Endothelial cell of umbilical vein (primary cell): ENCODE measurements around the gene CHMP4B.

Source experiments
- FOS ChIP-seq: IDR thresholded peaks from 2 replicates; pipeline ENCODE4 v1.6.1; 2011; ENCODE audit warnings: mild to moderate bottlenecking, low read length, moderate library complexity, borderline replicate concordance; ENCODE audit not compliant: insufficient read depth
- JUN ChIP-seq: IDR thresholded peaks from 2 replicates; pipeline ENCODE4 v1.6.1; 2011; ENCODE audit warnings: borderline replicate concordance, low read depth; ENCODE audit not compliant: insufficient read length, insufficient read depth
- MYC ChIP-seq: IDR thresholded peaks from one replicate; pipeline ENCODE4 v1.6.1; 2011; ENCODE audit warnings: mild to moderate bottlenecking, low read depth, low read length
- POLR2A ChIP-seq: IDR thresholded peaks from 2 replicates; pipeline ENCODE4 v1.6.1; 2012; ENCODE audit warnings: low read depth, mild to moderate bottlenecking, control low read depth, low read length
- POLR2AphosphoS5 ChIP-seq: IDR thresholded peaks from 2 replicates; pipeline ENCODE4 v1.6.1; 2012; ENCODE audit warnings: low read depth, mild to moderate bottlenecking, control low read depth, low read length, moderate library complexity; ENCODE audit not compliant: insufficient read depth
- TF ChIP-seq, protein P1 (sequence below), 2 donors: IDR thresholded peaks; 1 replicate in 1 of 2; 2 replicates in 1 of 2; pipeline ENCODE4 v1.5.1; 2011; ENCODE audit warnings: low read length in 2 of 2, mild to moderate bottlenecking in 2 of 2, moderate library complexity in 2 of 2, control low read depth in 1 of 2, inconsistent platforms in 1 of 2, low read depth in 1 of 2; ENCODE audit not compliant: insufficient read depth in 1 of 2; ENCODE audit errors: extremely low read depth in 1 of 2
- TF ChIP-seq, protein P2 (sequence below): IDR thresholded peaks from 2 replicates; pipeline ENCODE4 v1.6.1; 2011; ENCODE audit not compliant: insufficient read depth, insufficient read length

DNA sequence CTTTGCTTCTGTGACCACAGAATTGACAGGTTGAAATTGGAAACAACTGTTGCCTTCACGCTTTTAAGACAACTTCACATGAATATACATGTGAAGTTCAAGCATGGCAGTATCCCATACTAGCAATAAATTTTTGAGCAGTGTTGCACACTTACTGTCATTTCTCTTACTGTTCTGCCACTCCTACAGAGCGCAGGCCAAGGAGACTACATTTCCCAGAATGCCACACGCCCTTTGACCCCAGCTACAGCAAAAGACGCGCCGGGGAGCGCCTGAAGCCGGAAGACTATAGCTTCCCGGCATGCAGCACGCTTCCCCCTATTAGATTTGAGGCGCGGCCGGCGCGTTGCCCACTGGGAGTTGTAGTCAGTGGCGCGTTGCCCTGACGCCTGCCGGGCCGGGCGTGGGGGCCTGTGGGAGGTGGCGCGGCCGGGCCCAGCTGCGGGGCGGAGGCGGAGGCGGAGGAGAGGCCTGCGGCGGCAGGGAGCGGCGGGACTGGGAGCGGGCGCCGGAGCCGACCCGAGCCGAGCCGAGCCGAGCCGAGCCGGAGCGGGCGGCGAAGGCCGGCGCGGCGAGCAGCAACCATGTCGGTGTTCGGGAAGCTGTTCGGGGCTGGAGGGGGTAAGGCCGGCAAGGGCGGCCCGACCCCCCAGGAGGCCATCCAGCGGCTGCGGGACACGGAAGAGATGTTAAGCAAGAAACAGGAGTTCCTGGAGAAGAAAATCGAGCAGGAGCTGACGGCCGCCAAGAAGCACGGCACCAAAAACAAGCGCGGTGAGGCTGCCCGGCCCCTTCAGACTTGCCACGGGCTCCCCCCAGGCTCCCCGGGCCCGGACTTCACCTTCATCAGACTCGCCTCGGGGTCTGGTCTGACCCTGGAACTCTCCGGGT, at the start of gene CHMP4B:
- TF ChIP-seq POLR2AphosphoS5 (peak; percentile 74), POLR2A (peak; percentile 69), JUN (no peak), FOS (no peak), MYC (no peak)
- TF ChIP-seq, protein P1, sequence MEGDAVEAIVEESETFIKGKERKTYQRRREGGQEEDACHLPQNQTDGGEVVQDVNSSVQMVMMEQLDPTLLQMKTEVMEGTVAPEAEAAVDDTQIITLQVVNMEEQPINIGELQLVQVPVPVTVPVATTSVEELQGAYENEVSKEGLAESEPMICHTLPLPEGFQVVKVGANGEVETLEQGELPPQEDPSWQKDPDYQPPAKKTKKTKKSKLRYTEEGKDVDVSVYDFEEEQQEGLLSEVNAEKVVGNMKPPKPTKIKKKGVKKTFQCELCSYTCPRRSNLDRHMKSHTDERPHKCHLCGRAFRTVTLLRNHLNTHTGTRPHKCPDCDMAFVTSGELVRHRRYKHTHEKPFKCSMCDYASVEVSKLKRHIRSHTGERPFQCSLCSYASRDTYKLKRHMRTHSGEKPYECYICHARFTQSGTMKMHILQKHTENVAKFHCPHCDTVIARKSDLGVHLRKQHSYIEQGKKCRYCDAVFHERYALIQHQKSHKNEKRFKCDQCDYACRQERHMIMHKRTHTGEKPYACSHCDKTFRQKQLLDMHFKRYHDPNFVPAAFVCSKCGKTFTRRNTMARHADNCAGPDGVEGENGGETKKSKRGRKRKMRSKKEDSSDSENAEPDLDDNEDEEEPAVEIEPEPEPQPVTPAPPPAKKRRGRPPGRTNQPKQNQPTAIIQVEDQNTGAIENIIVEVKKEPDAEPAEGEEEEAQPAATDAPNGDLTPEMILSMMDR (IDR thresholded peaks at IDR 0.05; ENCODE audit: extremely low read depth in 1 of 2, insufficient read depth in 1 of 2, low read depth in 1 of 2, low read length in 2 of 2) = no peak
- TF ChIP-seq, protein P2, sequence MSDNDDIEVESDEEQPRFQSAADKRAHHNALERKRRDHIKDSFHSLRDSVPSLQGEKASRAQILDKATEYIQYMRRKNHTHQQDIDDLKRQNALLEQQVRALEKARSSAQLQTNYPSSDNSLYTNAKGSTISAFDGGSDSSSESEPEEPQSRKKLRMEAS = peak; percentile 22
